ENCODE data around the gene NKIRAS2.

Gene NKIRAS2

GRCh38 chr17:42053731-42054500 is 34.0 kb downstream of the NKIRAS2 start:
- no peaks in the 10 kb centered on the region for H3K9me3 ChIP-seq
- no peaks in the 10 kb centered on the region for H3K27me3 ChIP-seq
- no peak for TF ChIP-seq CTCF (IDR thresholded peaks at IDR 0.05; ENCODE audit: low read depth, low read length)
- DNase-seq = no peak
- no peaks in the 10 kb centered on the region for H3K4me1 ChIP-seq
- no peaks in the 10 kb centered on the region for H3K36me3 ChIP-seq
- no peak overlapping the region for H3K4me3 ChIP-seq (ENCODE audit: low read depth, low read length)

- TF ChIP-seq CTCF (IDR thresholded peaks at IDR 0.05; ENCODE audit: low read depth, low read length) = no peak
- no peak for DNase-seq
- Histone ChIP-seq H3K36me3 (no peaks in the 10 kb centered on the region), H3K4me1 (no peaks in the 10 kb centered on the region), H3K9me3 (no peaks in the 10 kb centered on the region), H3K27me3 (no peaks in the 10 kb centered on the region), H3K4me3 (ENCODE audit: low read depth, low read length) (no peak overlapping the region)
Observed at GRCh38 chr17:42055027-42055426, 35.1 kb downstream of the NKIRAS2 start.

GRCh38 chr17:42055496-42055895 is 35.6 kb downstream of the NKIRAS2 start:
- Histone ChIP-seq H3K36me3 (no peaks in the 10 kb centered on the region), H3K4me1 (no peaks in the 10 kb centered on the region), H3K27me3 (no peaks in the 10 kb centered on the region), H3K4me3 (ENCODE audit: low read depth, low read length) (no peak overlapping the region), H3K9me3 (no peaks in the 10 kb centered on the region)
- no peak for DNase-seq
- TF ChIP-seq CTCF (IDR thresholded peaks at IDR 0.05; ENCODE audit: low read depth, low read length) = no peak

DNA sequence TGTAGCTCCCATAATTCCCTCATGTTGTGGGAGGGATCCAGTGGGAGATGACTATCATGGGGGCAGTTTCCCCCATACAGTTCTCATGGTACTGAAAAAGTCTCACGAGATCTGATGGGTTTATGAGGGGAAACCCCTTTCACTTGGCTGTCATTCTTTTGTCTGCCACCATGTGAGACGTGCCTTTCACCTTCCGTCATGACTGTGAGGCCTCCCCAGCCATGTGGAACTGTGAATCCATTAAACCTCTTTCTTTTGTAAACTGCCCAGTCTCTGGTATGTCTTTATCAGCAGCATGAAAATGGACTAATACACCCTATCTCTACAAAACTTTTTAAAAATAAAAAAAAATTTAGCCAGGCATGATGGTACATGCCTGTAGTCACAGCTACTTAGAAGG is 36.7 kb downstream of the NKIRAS2 start:
- H3K4me3 ChIP-seq (ENCODE audit: low read depth, low read length) = no peak overlapping the region
- no peaks in the 10 kb centered on the region for H3K4me1 ChIP-seq
- no peaks in the 10 kb centered on the region for H3K36me3 ChIP-seq
- H3K27me3 ChIP-seq = no peaks in the 10 kb centered on the region
- no peaks in the 10 kb centered on the region for H3K9me3 ChIP-seq
- no peak for DNase-seq
- no peak for TF ChIP-seq CTCF (IDR thresholded peaks at IDR 0.05; ENCODE audit: low read depth, low read length)

DNA sequence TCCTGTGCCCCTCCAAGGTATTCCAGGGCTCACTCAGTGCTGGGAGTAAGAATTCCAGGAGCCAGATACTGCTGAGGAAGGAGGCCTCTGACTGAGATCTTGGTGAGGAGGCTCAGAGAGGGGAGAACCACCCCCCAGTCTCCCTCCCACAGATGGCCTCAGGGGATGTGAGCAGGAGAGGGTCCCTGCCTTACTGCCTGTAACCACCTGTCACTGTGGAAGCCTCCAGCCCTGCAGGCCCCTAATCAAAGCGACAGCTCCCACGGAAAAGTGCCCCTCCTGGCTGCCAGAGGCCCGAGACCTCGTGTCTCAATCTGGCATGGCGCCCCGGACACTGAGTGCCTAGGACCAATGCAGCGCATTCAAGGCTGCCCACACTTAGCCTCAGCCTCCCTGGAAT is 38.2 kb downstream of the NKIRAS2 start:
- H3K4me3 ChIP-seq (ENCODE audit: low read depth, low read length) = no peak overlapping the region
- no peak for TF ChIP-seq CTCF (IDR thresholded peaks at IDR 0.05; ENCODE audit: low read depth, low read length)
- no peaks in the 10 kb centered on the region for H3K36me3 ChIP-seq
- no peaks in the 10 kb centered on the region for H3K9me3 ChIP-seq
- no peak for DNase-seq
- H3K27me3 ChIP-seq = no peaks in the 10 kb centered on the region
- no peaks in the 10 kb centered on the region for H3K4me1 ChIP-seq

- Histone ChIP-seq H3K4me1 (no peaks in the 10 kb centered on the region), H3K27me3 (no peaks in the 10 kb centered on the region), H3K4me3 (ENCODE audit: low read depth, low read length) (no peak overlapping the region), H3K9me3 (no peaks in the 10 kb centered on the region), H3K36me3 (no peaks in the 10 kb centered on the region)
- DNase-seq = no peak
- TF ChIP-seq CTCF (IDR thresholded peaks at IDR 0.05; ENCODE audit: low read depth, low read length) = no peak
Observed at GRCh38 chr17:42059815-42060214, 39.9 kb downstream of the NKIRAS2 start.

All from BE2C (cell line).